C4-2B (cell line): Measurements from ENCODE around the gene CYS1.
"Not testable (repeated sequence)": the region's sequence is repeated elsewhere in the genome, so short reads cannot be mapped to it uniquely, and the experiment has no call there.

Experiments
- ZFX ChIP-seq: fragments of 450-650 bp; IDR thresholded peaks from 2 replicates; pipeline ENCODE4 v1.6.1; 2017
- TF ChIP-seq, protein P1 (sequence below): fragments of 450-650 bp; conservative IDR thresholded peaks from 2 replicates; pipeline ENCODE4 v1.5.1; 2017; ENCODE audit warnings: mild to moderate bottlenecking

GRCh38 chr2:10104906-10105305 is 24.7 kb upstream of the CYS1 start:
- TF ChIP-seq, protein P1, sequence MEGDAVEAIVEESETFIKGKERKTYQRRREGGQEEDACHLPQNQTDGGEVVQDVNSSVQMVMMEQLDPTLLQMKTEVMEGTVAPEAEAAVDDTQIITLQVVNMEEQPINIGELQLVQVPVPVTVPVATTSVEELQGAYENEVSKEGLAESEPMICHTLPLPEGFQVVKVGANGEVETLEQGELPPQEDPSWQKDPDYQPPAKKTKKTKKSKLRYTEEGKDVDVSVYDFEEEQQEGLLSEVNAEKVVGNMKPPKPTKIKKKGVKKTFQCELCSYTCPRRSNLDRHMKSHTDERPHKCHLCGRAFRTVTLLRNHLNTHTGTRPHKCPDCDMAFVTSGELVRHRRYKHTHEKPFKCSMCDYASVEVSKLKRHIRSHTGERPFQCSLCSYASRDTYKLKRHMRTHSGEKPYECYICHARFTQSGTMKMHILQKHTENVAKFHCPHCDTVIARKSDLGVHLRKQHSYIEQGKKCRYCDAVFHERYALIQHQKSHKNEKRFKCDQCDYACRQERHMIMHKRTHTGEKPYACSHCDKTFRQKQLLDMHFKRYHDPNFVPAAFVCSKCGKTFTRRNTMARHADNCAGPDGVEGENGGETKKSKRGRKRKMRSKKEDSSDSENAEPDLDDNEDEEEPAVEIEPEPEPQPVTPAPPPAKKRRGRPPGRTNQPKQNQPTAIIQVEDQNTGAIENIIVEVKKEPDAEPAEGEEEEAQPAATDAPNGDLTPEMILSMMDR: not testable (repeated sequence)
- not testable (repeated sequence) for TF ChIP-seq ZFX
